Ishikawa (cell line): ENCODE results near the gene WHRN.

Experiments used
- CEBPB ChIP-seq: IDR thresholded peaks from 2 replicates; pipeline ENCODE4 v1.6.1; 2012
- CREB1 ChIP-seq: IDR thresholded peaks from 2 replicates; pipeline ENCODE4 v1.6.1; 2012; ENCODE audit warnings: low read depth
- EP300 ChIP-seq: IDR thresholded peaks from 2 replicates; pipeline ENCODE4 v1.6.1; 2012; ENCODE audit warnings: borderline replicate concordance
- NFIC ChIP-seq: IDR thresholded peaks from 2 replicates; pipeline ENCODE4 v1.6.1; 2012
- TAF1 ChIP-seq: IDR thresholded peaks from 2 replicates; pipeline ENCODE4 v1.6.1; 2012; ENCODE audit warnings: low read depth, mild to moderate bottlenecking
- ZBTB7A ChIP-seq: IDR thresholded peaks from 2 replicates; pipeline ENCODE4 v1.6.1; 2012; ENCODE audit warnings: low read depth
- TF ChIP-seq, protein P1 (sequence below): IDR thresholded peaks from 2 replicates; pipeline ENCODE4 v1.6.1; 2012
- TF ChIP-seq, protein P2 (sequence below): IDR thresholded peaks from 2 replicates; pipeline ENCODE4 v1.6.1; 2012; ENCODE audit warnings: low read depth, mild to moderate bottlenecking

DNA sequence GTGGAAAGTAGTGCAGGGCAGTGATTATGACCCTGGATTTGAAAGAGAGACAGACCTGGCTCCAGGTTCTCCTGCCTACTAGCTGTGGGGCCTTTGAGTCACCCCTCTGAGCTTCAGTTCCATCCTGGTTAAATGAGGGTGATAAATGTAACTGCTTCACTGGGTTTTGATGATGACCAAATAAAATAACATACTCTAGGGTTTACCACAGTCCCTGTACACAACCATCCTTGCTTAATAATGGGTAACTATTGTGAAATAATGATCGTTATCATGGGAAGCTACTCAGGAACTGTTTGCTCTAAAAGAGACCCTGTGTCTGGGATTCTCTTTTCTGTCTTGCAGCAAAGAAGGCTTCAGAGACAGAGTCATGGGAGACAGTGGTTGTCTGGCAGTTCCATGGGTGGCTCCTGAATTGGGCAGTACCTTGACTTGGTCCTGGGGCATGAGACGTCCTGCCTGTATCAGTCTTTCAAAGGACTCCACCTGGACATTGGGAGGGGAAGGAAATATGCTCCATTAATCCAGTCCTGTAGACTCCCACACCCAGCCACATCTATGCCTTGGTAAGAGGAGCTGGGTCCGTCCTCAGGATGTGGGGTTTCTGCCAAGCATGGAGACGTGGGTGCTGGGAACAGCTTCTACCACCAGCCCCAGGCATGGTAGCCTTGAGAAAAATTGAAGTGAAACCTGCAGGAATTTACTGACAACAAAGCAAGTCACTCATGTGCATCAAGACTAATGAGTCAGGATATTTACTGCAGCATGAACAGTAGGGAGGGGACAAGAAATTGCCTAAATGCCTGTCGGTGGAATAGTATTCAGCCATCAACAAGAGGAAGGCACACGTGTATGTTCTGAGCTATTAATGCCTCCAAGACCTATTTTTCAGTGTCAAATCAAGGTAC, 140.9 kb downstream of the WHRN start:
- TF ChIP-seq, protein P1, sequence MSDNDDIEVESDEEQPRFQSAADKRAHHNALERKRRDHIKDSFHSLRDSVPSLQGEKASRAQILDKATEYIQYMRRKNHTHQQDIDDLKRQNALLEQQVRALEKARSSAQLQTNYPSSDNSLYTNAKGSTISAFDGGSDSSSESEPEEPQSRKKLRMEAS, result peak; percentile 83
- TF ChIP-seq EP300, result peak; percentile 96
- TF ChIP-seq CEBPB, result peak; percentile 97
- TF ChIP-seq, protein P2, sequence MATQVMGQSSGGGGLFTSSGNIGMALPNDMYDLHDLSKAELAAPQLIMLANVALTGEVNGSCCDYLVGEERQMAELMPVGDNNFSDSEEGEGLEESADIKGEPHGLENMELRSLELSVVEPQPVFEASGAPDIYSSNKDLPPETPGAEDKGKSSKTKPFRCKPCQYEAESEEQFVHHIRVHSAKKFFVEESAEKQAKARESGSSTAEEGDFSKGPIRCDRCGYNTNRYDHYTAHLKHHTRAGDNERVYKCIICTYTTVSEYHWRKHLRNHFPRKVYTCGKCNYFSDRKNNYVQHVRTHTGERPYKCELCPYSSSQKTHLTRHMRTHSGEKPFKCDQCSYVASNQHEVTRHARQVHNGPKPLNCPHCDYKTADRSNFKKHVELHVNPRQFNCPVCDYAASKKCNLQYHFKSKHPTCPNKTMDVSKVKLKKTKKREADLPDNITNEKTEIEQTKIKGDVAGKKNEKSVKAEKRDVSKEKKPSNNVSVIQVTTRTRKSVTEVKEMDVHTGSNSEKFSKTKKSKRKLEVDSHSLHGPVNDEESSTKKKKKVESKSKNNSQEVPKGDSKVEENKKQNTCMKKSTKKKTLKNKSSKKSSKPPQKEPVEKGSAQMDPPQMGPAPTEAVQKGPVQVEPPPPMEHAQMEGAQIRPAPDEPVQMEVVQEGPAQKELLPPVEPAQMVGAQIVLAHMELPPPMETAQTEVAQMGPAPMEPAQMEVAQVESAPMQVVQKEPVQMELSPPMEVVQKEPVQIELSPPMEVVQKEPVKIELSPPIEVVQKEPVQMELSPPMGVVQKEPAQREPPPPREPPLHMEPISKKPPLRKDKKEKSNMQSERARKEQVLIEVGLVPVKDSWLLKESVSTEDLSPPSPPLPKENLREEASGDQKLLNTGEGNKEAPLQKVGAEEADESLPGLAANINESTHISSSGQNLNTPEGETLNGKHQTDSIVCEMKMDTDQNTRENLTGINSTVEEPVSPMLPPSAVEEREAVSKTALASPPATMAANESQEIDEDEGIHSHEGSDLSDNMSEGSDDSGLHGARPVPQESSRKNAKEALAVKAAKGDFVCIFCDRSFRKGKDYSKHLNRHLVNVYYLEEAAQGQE, result no peak
- no peak for TF ChIP-seq CREB1
- no peak for TF ChIP-seq TAF1
- TF ChIP-seq NFIC, result peak; percentile 88
- no peak for TF ChIP-seq ZBTB7A
